Peyer's patch (tissue), 4 donors: ENCODE measurements around the gene ROR1.

Experiments
- POLR2A ChIP-seq, 2 donors: fragments of 450-650 bp; IDR thresholded peaks; one replicate each; pipeline ENCODE4 v1.5.1; 2017; ENCODE audit warnings: antibody characterized with exemption in 2 of 2, mild to moderate bottlenecking in 2 of 2, moderate library complexity in 2 of 2
- TF ChIP-seq, protein P1 (sequence below), 6 experiments: fragments of 450-650 bp in 4 of 6; fragments of 200-600 bp in 2 of 6; sonication (generic) in 1 of 6; IDR thresholded peaks; one replicate each; pipeline ENCODE4 v1.5.1; 2017 to 2019; ENCODE audit warnings: antibody characterized with exemption in 6 of 6, mild to moderate bottlenecking in 3 of 6, moderate library complexity in 1 of 6

GRCh38 chr1:63875636-63876035 lies 101.8 kb downstream of the ROR1 start:
- TF ChIP-seq POLR2A (IDR thresholded peaks at IDR 0.05) = no peak
- TF ChIP-seq, protein P1, sequence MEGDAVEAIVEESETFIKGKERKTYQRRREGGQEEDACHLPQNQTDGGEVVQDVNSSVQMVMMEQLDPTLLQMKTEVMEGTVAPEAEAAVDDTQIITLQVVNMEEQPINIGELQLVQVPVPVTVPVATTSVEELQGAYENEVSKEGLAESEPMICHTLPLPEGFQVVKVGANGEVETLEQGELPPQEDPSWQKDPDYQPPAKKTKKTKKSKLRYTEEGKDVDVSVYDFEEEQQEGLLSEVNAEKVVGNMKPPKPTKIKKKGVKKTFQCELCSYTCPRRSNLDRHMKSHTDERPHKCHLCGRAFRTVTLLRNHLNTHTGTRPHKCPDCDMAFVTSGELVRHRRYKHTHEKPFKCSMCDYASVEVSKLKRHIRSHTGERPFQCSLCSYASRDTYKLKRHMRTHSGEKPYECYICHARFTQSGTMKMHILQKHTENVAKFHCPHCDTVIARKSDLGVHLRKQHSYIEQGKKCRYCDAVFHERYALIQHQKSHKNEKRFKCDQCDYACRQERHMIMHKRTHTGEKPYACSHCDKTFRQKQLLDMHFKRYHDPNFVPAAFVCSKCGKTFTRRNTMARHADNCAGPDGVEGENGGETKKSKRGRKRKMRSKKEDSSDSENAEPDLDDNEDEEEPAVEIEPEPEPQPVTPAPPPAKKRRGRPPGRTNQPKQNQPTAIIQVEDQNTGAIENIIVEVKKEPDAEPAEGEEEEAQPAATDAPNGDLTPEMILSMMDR (IDR thresholded peaks at IDR 0.05) = no peak
